Measurements from ENCODE around the gene CCDC43. TPM values are rescaled to one million over a fixed set of nuclear protein-coding genes. Genes with fewer than 3 reads are reported as not detected.
"Not testable (repeated sequence)": the region's sequence is repeated elsewhere in the genome, so short reads cannot be mapped to it uniquely, and the experiment has no call there.

CCDC43 gene
- total RNA-seq, 1 donor from 2014 or later = 18.4 TPM

- Histone ChIP-seq H3K4me1 (no peaks in the 10 kb centered on the region), H3K4me3 (no peak overlapping the region), H3K27ac (no peak overlapping the region), H3K9me3 (no peaks in the 10 kb centered on the region), H3K36me3 (peaks cover 10% of the 10 kb centered on the region), H3K27me3 (ENCODE audit: low read depth) (no peaks in the 10 kb centered on the region)
- DNase-seq (no peak), ATAC-seq (no peak)
- TF ChIP-seq, protein P1, sequence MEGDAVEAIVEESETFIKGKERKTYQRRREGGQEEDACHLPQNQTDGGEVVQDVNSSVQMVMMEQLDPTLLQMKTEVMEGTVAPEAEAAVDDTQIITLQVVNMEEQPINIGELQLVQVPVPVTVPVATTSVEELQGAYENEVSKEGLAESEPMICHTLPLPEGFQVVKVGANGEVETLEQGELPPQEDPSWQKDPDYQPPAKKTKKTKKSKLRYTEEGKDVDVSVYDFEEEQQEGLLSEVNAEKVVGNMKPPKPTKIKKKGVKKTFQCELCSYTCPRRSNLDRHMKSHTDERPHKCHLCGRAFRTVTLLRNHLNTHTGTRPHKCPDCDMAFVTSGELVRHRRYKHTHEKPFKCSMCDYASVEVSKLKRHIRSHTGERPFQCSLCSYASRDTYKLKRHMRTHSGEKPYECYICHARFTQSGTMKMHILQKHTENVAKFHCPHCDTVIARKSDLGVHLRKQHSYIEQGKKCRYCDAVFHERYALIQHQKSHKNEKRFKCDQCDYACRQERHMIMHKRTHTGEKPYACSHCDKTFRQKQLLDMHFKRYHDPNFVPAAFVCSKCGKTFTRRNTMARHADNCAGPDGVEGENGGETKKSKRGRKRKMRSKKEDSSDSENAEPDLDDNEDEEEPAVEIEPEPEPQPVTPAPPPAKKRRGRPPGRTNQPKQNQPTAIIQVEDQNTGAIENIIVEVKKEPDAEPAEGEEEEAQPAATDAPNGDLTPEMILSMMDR (IDR thresholded peaks at IDR 0.05) = no peak
- intact Hi-C loops (cut with DNase I) = no loop called here
These were observed 32.7 kb upstream of the CCDC43 start for GRCh38 chr17:44722254-44722653.

DNA sequence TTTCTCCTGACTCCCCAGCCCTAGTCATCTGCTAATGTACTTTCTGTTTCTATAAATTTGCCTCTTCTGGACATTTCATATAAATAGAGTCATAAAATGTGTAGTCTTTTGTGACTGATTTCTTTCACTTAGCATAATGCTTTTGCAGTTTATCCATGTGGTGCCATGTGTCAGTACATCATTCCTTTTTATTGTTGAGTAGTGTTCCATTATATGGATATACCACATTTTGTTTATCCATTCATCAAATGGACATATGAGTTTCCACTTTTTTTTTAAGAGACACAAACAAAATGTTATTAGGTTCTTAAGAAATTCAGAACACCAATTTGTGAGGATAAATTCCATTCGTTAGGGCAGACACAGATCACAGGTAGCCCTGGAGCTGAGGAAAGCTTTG lies 29.9 kb upstream of the CCDC43 start:
- Histone ChIP-seq H3K9me3 (no peaks in the 10 kb centered on the region), H3K36me3 (peaks cover 10% of the 10 kb centered on the region), H3K4me1 (no peaks in the 10 kb centered on the region), H3K27ac (no peak overlapping the region), H3K4me3 (no peak overlapping the region), H3K27me3 (ENCODE audit: low read depth) (no peaks in the 10 kb centered on the region)
- TF ChIP-seq, protein P1 (IDR thresholded peaks at IDR 0.05) = no peak
- intact Hi-C loops (cut with DNase I) = no loop called here
- no peak for ATAC-seq
- no peak for DNase-seq

- peak; percentile 76 for DNase-seq
- peak within 1 kb of the TSS; percentile 77 for H3K4me3 ChIP-seq
- H3K36me3 ChIP-seq = no peaks in the 10 kb centered on the region
- H3K4me1 ChIP-seq = peaks cover 8% of the 10 kb centered on the region
- no peaks in the 10 kb centered on the region for H3K27me3 ChIP-seq (ENCODE audit: low read depth)
- peak within 1 kb of the TSS; percentile 65 for H3K27ac ChIP-seq
- no peaks in the 10 kb centered on the region for H3K9me3 ChIP-seq
- TF ChIP-seq, protein P1 (IDR thresholded peaks at IDR 0.05) = no peak
- intact Hi-C loops (cut with DNase I) = no loop called here
- peak; percentile 95 for ATAC-seq
These were observed 19.1 kb upstream of the CCDC43 start, which contains the start of gene DBF4B for GRCh38 chr17:44708401-44709263. DBF4B (plus strand) TSS chr17:44708665; CDS start chr17:44708821, 156 bp downstream.

GRCh38 chr17:44707755-44708400 lies 18.3 kb upstream of the CCDC43 start:
- intact Hi-C loops (cut with DNase I) = no loop called here
- Histone ChIP-seq H3K27ac (peak overlapping the region; percentile 65), H3K4me3 (peak overlapping the region; percentile 77), H3K4me1 (peaks cover 8% of the 10 kb centered on the region), H3K36me3 (no peaks in the 10 kb centered on the region), H3K9me3 (no peaks in the 10 kb centered on the region), H3K27me3 (ENCODE audit: low read depth) (no peaks in the 10 kb centered on the region)
- no peak for DNase-seq
- TF ChIP-seq, protein P1 (IDR thresholded peaks at IDR 0.05) = no peak
- ATAC-seq = no peak

DNA sequence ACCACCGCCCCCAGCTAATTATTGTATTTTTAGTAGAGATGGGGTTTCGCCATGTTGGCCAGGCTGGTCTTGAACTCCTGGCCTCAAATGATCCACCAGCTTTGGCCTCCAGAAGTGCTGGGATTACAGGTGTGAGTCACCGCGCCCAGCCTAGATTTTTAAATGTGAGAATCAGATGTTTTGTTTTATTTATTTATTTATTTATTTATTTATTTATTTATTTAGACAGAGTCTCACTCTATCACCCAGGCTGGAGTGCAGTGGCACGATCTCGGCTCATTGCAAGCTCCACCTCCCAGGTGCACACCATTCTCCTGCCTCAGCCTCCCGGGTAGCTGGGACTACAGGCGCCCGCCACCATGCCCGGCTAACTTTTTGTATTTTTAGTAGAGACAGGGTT lies 10.7 kb upstream of the CCDC43 start:
- H3K27me3 ChIP-seq (ENCODE audit: low read depth); DNase-seq; H3K9me3 ChIP-seq; H3K27ac ChIP-seq; H3K4me1 ChIP-seq; H3K4me3 ChIP-seq; ATAC-seq; intact Hi-C loops (cut with DNase I); H3K36me3 ChIP-seq: not testable (repeated sequence)

DNA sequence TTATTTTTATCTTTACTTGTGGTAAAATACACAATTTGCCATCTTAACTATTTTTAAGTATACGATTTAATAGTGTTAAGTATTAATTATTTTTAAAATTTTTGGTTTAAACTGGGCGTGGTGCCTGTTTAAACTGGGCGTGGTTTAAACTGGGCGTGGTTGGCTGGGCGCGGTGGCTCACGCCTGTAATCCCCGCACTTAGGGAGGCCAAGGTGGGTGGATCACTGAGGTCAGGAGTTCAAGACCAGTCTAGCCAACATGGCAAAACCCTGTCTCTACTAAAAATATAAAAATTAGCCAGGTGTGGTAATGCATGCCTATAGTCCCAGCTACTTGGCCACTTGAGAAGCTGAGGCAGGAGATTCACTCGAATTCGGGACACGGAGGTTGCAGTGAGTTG lies 4.0 kb upstream of the CCDC43 start:
- no peak for ATAC-seq
- intact Hi-C loops (cut with DNase I) = no loop called here
- no peak for DNase-seq
- H3K9me3 ChIP-seq = no peaks in the 10 kb centered on the region
- no peak overlapping the region for H3K4me3 ChIP-seq
- no peaks in the 10 kb centered on the region for H3K36me3 ChIP-seq
- H3K27me3 ChIP-seq (ENCODE audit: low read depth) = no peaks in the 10 kb centered on the region
- H3K4me1 ChIP-seq = peaks cover 22% of the 10 kb centered on the region
- TF ChIP-seq, protein P1 (IDR thresholded peaks at IDR 0.05) = no peak
- no peak overlapping the region for H3K27ac ChIP-seq

DNA sequence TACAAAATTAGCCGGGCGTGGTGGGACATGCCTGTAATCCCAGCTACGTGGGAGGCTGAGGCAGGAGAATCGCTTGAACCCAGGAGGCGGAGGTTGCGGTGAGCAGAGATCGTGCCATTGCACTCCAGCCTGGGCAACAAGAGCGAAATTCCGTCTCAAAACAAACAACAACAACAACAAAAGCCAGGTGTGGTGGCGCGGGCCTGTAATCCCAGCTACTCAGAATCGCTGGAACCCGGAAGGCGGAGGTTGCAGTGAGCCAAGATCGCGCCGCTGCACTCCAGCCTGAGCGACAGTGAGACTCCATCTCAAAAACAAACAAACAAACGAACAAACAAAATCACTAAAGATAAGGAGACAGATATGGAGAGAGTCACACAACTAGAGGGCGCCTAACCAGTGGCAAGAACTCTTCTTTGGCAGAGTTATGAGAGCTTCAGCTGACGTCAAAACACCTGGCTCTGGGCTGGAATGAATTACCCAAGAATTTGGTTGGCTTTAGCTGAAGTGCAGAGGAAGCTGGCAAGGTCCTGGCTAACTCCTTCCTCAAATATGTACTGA lies 1.2 kb upstream of the CCDC43 start:
- H3K9me3 ChIP-seq; H3K4me3 ChIP-seq; DNase-seq; intact Hi-C loops (cut with DNase I); H3K27ac ChIP-seq; H3K27me3 ChIP-seq (ENCODE audit: low read depth): not testable (repeated sequence)
- H3K4me1 ChIP-seq = peaks cover 29% of the 10 kb centered on the region
- ATAC-seq = peak in 1 of 2 donors; percentile 42
- peaks cover 14% of the 10 kb centered on the region for H3K36me3 ChIP-seq

Data from lower lobe of right lung (tissue), 2 donors.